GM12878 (cell line): Measurements from ENCODE around the gene TEX30.

Experiments used
- CEBPB ChIP-seq, 2 experiments: fragments of 150-350 bp in 1 of 2; IDR thresholded peaks; 2 replicates each; pipeline ENCODE4 v1.6.1; 2012 to 2014; ENCODE audit warnings: low read depth in 2 of 2, low read length in 2 of 2, borderline replicate concordance in 1 of 2, inconsistent platforms in 1 of 2
- CTCF ChIP-seq, 3 experiments: IDR thresholded peaks in 2 of 3; conservative IDR thresholded peaks in 1 of 3; 2 replicates each; pipeline ENCODE4 v1.5.1; 2011; ENCODE audit warnings: low read depth in 3 of 3, low read length in 3 of 3, mild to moderate bottlenecking in 3 of 3, control low read depth in 2 of 3, moderate library complexity in 2 of 3, inconsistent platforms in 1 of 3, mixed read lengths in 1 of 3; ENCODE audit not compliant: control insufficient read depth in 2 of 3, insufficient read depth in 1 of 3; ENCODE audit errors: extremely low read depth in 1 of 3
- ETV6 ChIP-seq, 2 experiments: fragments of 450-650 bp in 1 of 2; IDR thresholded peaks in 1 of 2; conservative IDR thresholded peaks in 1 of 2; 2 replicates each; pipeline ENCODE4 v1.6.1; 2014; ENCODE audit warnings: antibody characterized with exemption in 1 of 2, borderline replicate concordance in 1 of 2, low read depth in 1 of 2, mild to moderate bottlenecking in 1 of 2, moderate library complexity in 1 of 2
- EZH2 ChIP-seq: IDR thresholded peaks from 2 replicates; pipeline ENCODE4 v1.6.1; 2012; ENCODE audit warnings: low read depth, mild to moderate bottlenecking, control low read depth, inconsistent platforms, low read length, borderline replicate concordance; ENCODE audit not compliant: control insufficient read depth
- HCFC1 ChIP-seq: fragments of 150-350 bp; IDR thresholded peaks from 2 replicates; pipeline ENCODE4 v1.6.1; 2014; ENCODE audit warnings: low read length
- KDM1A ChIP-seq: fragments of 200-600 bp; sonication (generic); IDR thresholded peaks from 2 replicates; pipeline ENCODE4 v1.6.1; 2016; ENCODE audit warnings: borderline replicate concordance
- MYC ChIP-seq: IDR thresholded peaks from 2 replicates; pipeline ENCODE4 v1.6.1; 2011; ENCODE audit warnings: mild to moderate bottlenecking, low read length, moderate library complexity, inconsistent platforms; ENCODE audit not compliant: insufficient read depth, insufficient replicate concordance, insufficient read length, severe bottlenecking
- PML ChIP-seq: IDR thresholded peaks from 2 replicates; pipeline ENCODE4 v1.6.1; 2012; ENCODE audit warnings: low read length, inconsistent platforms
- POLR2A ChIP-seq: IDR thresholded peaks from 2 replicates; pipeline ENCODE4 v1.6.1; 2011; ENCODE audit warnings: low read depth, mild to moderate bottlenecking, low read length
- POLR2AphosphoS5 ChIP-seq: IDR thresholded peaks from 2 replicates; pipeline ENCODE4 v1.6.1; 2011; ENCODE audit warnings: mild to moderate bottlenecking, low read length, inconsistent platforms
- TAF1 ChIP-seq: IDR thresholded peaks from 2 replicates; pipeline ENCODE4 v1.6.1; 2011; ENCODE audit warnings: mild to moderate bottlenecking, low read depth, low read length, borderline replicate concordance
- TCF7 ChIP-seq: IDR thresholded peaks from 2 replicates; pipeline ENCODE4 v1.6.1; 2014; ENCODE audit warnings: antibody characterized with exemption, borderline replicate concordance
- ZBTB11 ChIP-seq: fragments of 450-650 bp; formaldehyde crosslinking; IDR thresholded peaks from 2 replicates; pipeline ENCODE4 v1.5.0; 2022; ENCODE audit warnings: mild to moderate bottlenecking, missing genetic modification characterization

GRCh38 chr13:102770435-102770834 is 3.2 kb downstream of the TEX30 start:
- TF ChIP-seq POLR2A (no peak), CTCF (IDR thresholded peaks at IDR 0.05 in 2 of 3, conservative IDR thresholded peaks at IDR 0.05 in 1 of 3; ENCODE audit: control insufficient read depth in 2 of 3, extremely low read depth in 1 of 3, insufficient read depth in 1 of 3, low read depth in 3 of 3, low read length in 3 of 3) (no peak), CEBPB (IDR thresholded peaks at IDR 0.05; ENCODE audit: borderline replicate concordance in 1 of 2, low read depth in 2 of 2, low read length in 2 of 2) (no peak), MYC (no peak), PML (no peak), KDM1A (no peak), ETV6 (conservative IDR thresholded peaks at IDR 0.05 in 1 of 2, IDR thresholded peaks at IDR 0.05 in 1 of 2; ENCODE audit: borderline replicate concordance in 1 of 2, low read depth in 1 of 2) (no peak), HCFC1 (no peak), EZH2 (no peak), ZBTB11 (CRISPR knock-in tag) (no peak), TAF1 (no peak), TCF7 (no peak), POLR2AphosphoS5 (no peak)
